Measurements from ENCODE around the gene HIC2.
"Not testable (repeated sequence)": the region's sequence is repeated elsewhere in the genome, so short reads cannot be mapped to it uniquely, and the experiment has no call there.

The HIC2 gene

GRCh38 chr22:21490556-21490955, 73.4 kb downstream of the HIC2 start:
- DNase-seq (ENCODE audit: low read depth in 2 of 2) = not testable (repeated sequence)

DNA sequence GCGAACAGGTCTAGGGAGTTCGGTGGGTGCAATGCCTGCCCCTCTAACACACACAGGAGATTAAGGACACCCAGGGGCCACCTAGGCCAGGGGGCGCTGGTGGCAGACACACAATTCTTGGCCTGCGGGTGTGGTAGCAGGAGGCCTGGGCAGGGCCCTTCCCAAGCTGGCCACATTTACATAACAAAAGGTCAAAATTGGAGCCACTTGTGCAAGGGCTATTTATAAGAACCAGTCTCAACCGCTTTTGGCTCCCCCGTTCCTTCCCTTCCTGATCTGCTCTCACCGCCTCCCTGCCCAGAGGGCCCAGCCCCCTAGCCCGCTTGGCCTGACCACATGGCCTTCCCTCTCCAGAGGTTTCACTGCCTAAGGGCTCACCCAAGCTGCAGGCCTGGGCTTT, 75.1 kb downstream of the HIC2 start:
- not testable (repeated sequence) for DNase-seq (ENCODE audit: low read depth in 2 of 2)

- not testable (repeated sequence) for DNase-seq (ENCODE audit: low read depth in 2 of 2)
Observed at GRCh38 chr22:21493789-21494782, 76.9 kb downstream of the HIC2 start.

- DNase-seq (ENCODE audit: low read depth in 2 of 2) = not testable (repeated sequence)
Observed at GRCh38 chr22:21497984-21498383, 80.8 kb downstream of the HIC2 start.

DNA sequence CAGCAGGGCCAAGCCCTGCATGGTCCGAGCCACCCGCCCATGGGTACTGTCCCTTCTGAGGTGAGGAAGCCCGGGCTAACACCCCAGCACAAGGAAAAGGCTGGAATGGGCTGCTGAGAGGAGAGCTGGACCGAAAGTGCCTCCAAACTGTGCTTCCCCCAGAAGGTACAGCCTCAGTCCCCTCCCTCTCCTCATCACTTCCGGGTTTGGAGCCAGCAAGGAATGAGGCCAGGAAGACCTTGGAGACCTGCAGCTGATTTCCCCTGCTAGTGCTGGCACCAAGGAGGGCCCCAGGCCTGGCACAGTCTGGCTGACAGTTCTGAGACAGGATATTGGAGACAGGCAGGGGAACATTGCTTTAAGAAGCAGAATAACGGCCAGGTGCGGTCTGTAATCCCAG, 81.3 kb downstream of the HIC2 start:
- DNase-seq (ENCODE audit: low read depth in 2 of 2) = not testable (repeated sequence)

GRCh38 chr22:21499623-21500506, 82.7 kb downstream of the HIC2 start:
- not testable (repeated sequence) for DNase-seq (ENCODE audit: low read depth in 2 of 2)

Measured in stimulated activated CD8-positive, alpha-beta memory T cell treated with anti-CD3 and anti-CD28 coated beads, Interleukin-2, amount 100 ng/mL, for 1 hour (primary cell).